ENCODE measurements around the gene PDK2.

Gene PDK2

GRCh38 chr17:50123649-50124349, 28.6 kb downstream of the PDK2 start:
- peak overlapping the region; percentile 22 for H3K4me3 ChIP-seq (ENCODE audit: low read length)

GRCh38 chr17:50125420-50125997, 30.4 kb downstream of the PDK2 start:
- no peaks in the 10 kb centered on the region for H3K27me3 ChIP-seq (ENCODE audit: insufficient read depth, low read length)
- no peaks in the 10 kb centered on the region for H3K9me3 ChIP-seq (ENCODE audit: low read length)
- H3K4me3 ChIP-seq (ENCODE audit: low read length), result no peak overlapping the region
- H3K36me3 ChIP-seq (ENCODE audit: insufficient read depth, low read length), result no peaks in the 10 kb centered on the region
- H2AFZ ChIP-seq (ENCODE audit: low read depth, low read length), result no peak overlapping the region
- H3K4me1 ChIP-seq (ENCODE audit: insufficient read depth, low read length), result peaks cover 27% of the 10 kb centered on the region

More at GRCh38 chr17:50123649-50124349, 28.6 kb downstream of the PDK2 start:
- H3K9me3 ChIP-seq (ENCODE audit: low read length), result no peaks in the 10 kb centered on the region
- peak overlapping the region; percentile 5 for H2AFZ ChIP-seq (ENCODE audit: low read depth, low read length)
- no peaks in the 10 kb centered on the region for H3K27me3 ChIP-seq (ENCODE audit: insufficient read depth, low read length)
- peaks cover 24% of the 10 kb centered on the region for H3K4me1 ChIP-seq (ENCODE audit: insufficient read depth, low read length)
- H3K36me3 ChIP-seq (ENCODE audit: insufficient read depth, low read length), result no peaks in the 10 kb centered on the region

GRCh38 chr17:50127697-50128361, 32.7 kb downstream of the PDK2 start:
- Histone ChIP-seq H3K4me1 (ENCODE audit: insufficient read depth, low read length) (peaks cover 32% of the 10 kb centered on the region), H2AFZ (ENCODE audit: low read depth, low read length) (no peak overlapping the region), H3K36me3 (ENCODE audit: insufficient read depth, low read length) (no peaks in the 10 kb centered on the region), H3K4me3 (ENCODE audit: low read length) (no peak overlapping the region), H3K27me3 (ENCODE audit: insufficient read depth, low read length) (no peaks in the 10 kb centered on the region), H3K9me3 (ENCODE audit: low read length) (no peaks in the 10 kb centered on the region)

GRCh38 chr17:50128441-50129352, 33.5 kb downstream of the PDK2 start:
- peak overlapping the region; percentile 91 for H2AFZ ChIP-seq (ENCODE audit: low read depth, low read length)
- H3K27me3 ChIP-seq (ENCODE audit: insufficient read depth, low read length), result no peaks in the 10 kb centered on the region
- H3K4me3 ChIP-seq (ENCODE audit: low read length), result peak overlapping the region; percentile 60
- peaks cover 27% of the 10 kb centered on the region for H3K4me1 ChIP-seq (ENCODE audit: insufficient read depth, low read length)
- H3K36me3 ChIP-seq (ENCODE audit: insufficient read depth, low read length), result no peaks in the 10 kb centered on the region
- no peaks in the 10 kb centered on the region for H3K9me3 ChIP-seq (ENCODE audit: low read length)

- no peaks in the 10 kb centered on the region for H3K27me3 ChIP-seq (ENCODE audit: insufficient read depth, low read length)
- peak overlapping the region; percentile 91 for H2AFZ ChIP-seq (ENCODE audit: low read depth, low read length)
- H3K4me3 ChIP-seq (ENCODE audit: low read length), result peak overlapping the region; percentile 60
- H3K36me3 ChIP-seq (ENCODE audit: insufficient read depth, low read length), result no peaks in the 10 kb centered on the region
- no peaks in the 10 kb centered on the region for H3K9me3 ChIP-seq (ENCODE audit: low read length)
- peaks cover 23% of the 10 kb centered on the region for H3K4me1 ChIP-seq (ENCODE audit: insufficient read depth, low read length)
These were observed 34.2 kb downstream of the PDK2 start for GRCh38 chr17:50129353-50129727.

GRCh38 chr17:50129728-50130558, 34.8 kb downstream of the PDK2 start, which contains the start of gene SAMD14:
TSS of gene SAMD14 (minus strand) at chr17:50130160. CDS start at chr17:50124959, 5,201 bp downstream.
- peak within 1 kb of the TSS; percentile 60 for H3K4me3 ChIP-seq (ENCODE audit: low read length)
- H2AFZ ChIP-seq (ENCODE audit: low read depth, low read length), result peak within 1 kb of the TSS; percentile 91
- no peaks in the 10 kb centered on the region for H3K27me3 ChIP-seq (ENCODE audit: insufficient read depth, low read length)
- no peaks in the 10 kb centered on the region for H3K9me3 ChIP-seq (ENCODE audit: low read length)
- H3K4me1 ChIP-seq (ENCODE audit: insufficient read depth, low read length), result peaks cover 19% of the 10 kb centered on the region
- peaks cover 2% of the 10 kb centered on the region for H3K36me3 ChIP-seq (ENCODE audit: insufficient read depth, low read length)

GRCh38 chr17:50130559-50131305, 35.6 kb downstream of the PDK2 start:
- H3K4me3 ChIP-seq (ENCODE audit: low read length), result peak overlapping the region; percentile 60
- H2AFZ ChIP-seq (ENCODE audit: low read depth, low read length), result peak overlapping the region; percentile 82
- peaks cover 19% of the 10 kb centered on the region for H3K4me1 ChIP-seq (ENCODE audit: insufficient read depth, low read length)
- peaks cover 9% of the 10 kb centered on the region for H3K36me3 ChIP-seq (ENCODE audit: insufficient read depth, low read length)
- no peaks in the 10 kb centered on the region for H3K27me3 ChIP-seq (ENCODE audit: insufficient read depth, low read length)
- H3K9me3 ChIP-seq (ENCODE audit: low read length), result no peaks in the 10 kb centered on the region

- Histone ChIP-seq H3K4me1 (ENCODE audit: insufficient read depth, low read length) (peaks cover 19% of the 10 kb centered on the region), H3K36me3 (ENCODE audit: insufficient read depth, low read length) (peaks cover 21% of the 10 kb centered on the region), H3K4me3 (ENCODE audit: low read length) (no peak overlapping the region), H3K27me3 (ENCODE audit: insufficient read depth, low read length) (no peaks in the 10 kb centered on the region), H2AFZ (ENCODE audit: low read depth, low read length) (no peak overlapping the region), H3K9me3 (ENCODE audit: low read length) (no peaks in the 10 kb centered on the region)
These were observed 37.1 kb downstream of the PDK2 start for GRCh38 chr17:50132104-50132794.

- Histone ChIP-seq H3K9me3 (ENCODE audit: low read length) (no peaks in the 10 kb centered on the region), H2AFZ (ENCODE audit: low read depth, low read length) (no peak overlapping the region), H3K4me3 (ENCODE audit: low read length) (no peak overlapping the region), H3K27me3 (ENCODE audit: insufficient read depth, low read length) (no peaks in the 10 kb centered on the region), H3K4me1 (ENCODE audit: insufficient read depth, low read length) (peaks cover 15% of the 10 kb centered on the region), H3K36me3 (ENCODE audit: insufficient read depth, low read length) (peaks cover 30% of the 10 kb centered on the region)
These were observed 38.0 kb downstream of the PDK2 start for GRCh38 chr17:50133028-50133768.

GRCh38 chr17:50133769-50134099, 38.6 kb downstream of the PDK2 start:
- Histone ChIP-seq H2AFZ (ENCODE audit: low read depth, low read length) (no peak overlapping the region), H3K4me1 (ENCODE audit: insufficient read depth, low read length) (peaks cover 12% of the 10 kb centered on the region), H3K36me3 (ENCODE audit: insufficient read depth, low read length) (peaks cover 35% of the 10 kb centered on the region), H3K27me3 (ENCODE audit: insufficient read depth, low read length) (no peaks in the 10 kb centered on the region), H3K9me3 (ENCODE audit: low read length) (no peaks in the 10 kb centered on the region), H3K4me3 (ENCODE audit: low read length) (no peak overlapping the region)
